SK-N-SH (cell line): ENCODE data around the gene KCND3. TPM values are rescaled to one million over a fixed set of nuclear protein-coding genes. Genes with fewer than 3 reads are reported as not detected.

Experiments
- CTCF ChIA-PET: fragments of 300-600, 350-600 bp; formaldehyde crosslinking; extraction: SDS; loops from one replicate; lab custom pipeline; 2021; lab: Yijun Ruan, JAX
- POLR2A ChIA-PET: fragments of 350-600 bp; sonication (Branson Sonifier 250); formaldehyde crosslinking; extraction: SDS; loops from one replicate; lab custom pipeline; 2020; ENCODE audit warnings: antibody characterized with exemption, inconsistent platforms; lab: Yijun Ruan, JAX
- DNase-seq: peaks from one replicate; pipeline ENCODE4 v3.0.0; 2012
- H2AFZ ChIP-seq: fragments of 200-600 bp; sonication (generic); 2 replicates; pipeline ENCODE4 v1.8.1; 2016; ENCODE audit warnings: antibody characterized with exemption, mild to moderate bottlenecking, low read depth
- H3F3A ChIP-seq: fragments of 200-600 bp; sonication (generic); replicated peaks from 2 replicates; pipeline ENCODE3; 2016; ENCODE audit warnings: antibody characterized with exemption, mild to moderate bottlenecking; ENCODE audit not compliant: insufficient read depth
- H3K27ac ChIP-seq, 2 experiments: fragments of 200-500 bp in 1 of 2; fragments of 200-600 bp in 1 of 2; sonication (Bioruptor generic) in 1 of 2; sonication (generic), shearing (Covaris generic) in 1 of 2; 2 replicates each; pipeline versions ENCODE4 v1.5.1 to v1.6.1; 2014 to 2016; ENCODE audit warnings: low read depth in 2 of 2, inconsistent platforms in 1 of 2, low read length in 1 of 2, mild to moderate bottlenecking in 1 of 2, mixed read lengths in 1 of 2
- H3K27me3 ChIP-seq: fragments of 200-600 bp; sonication (generic), shearing (Covaris generic); 2 replicates; pipeline ENCODE4 v1.6.1; 2016; ENCODE audit warnings: mixed run types; ENCODE audit not compliant: insufficient read depth
- H3K36me3 ChIP-seq, 2 experiments: fragments of 200-500 bp in 1 of 2; fragments of 200-600 bp in 1 of 2; sonication (Bioruptor generic) in 1 of 2; sonication (generic) in 1 of 2; replicated peaks in 1 of 2; 2 replicates each; pipeline versions ENCODE3 to v1.5.1; 2014 to 2016; ENCODE audit warnings: low read length in 1 of 2, mild to moderate bottlenecking in 1 of 2; ENCODE audit not compliant: insufficient read depth in 2 of 2, control insufficient read depth in 1 of 2
- H3K4me1 ChIP-seq, 2 experiments: fragments of 200-500 bp in 1 of 2; fragments of 200-600 bp in 1 of 2; sonication (Bioruptor generic) in 1 of 2; sonication (generic), shearing (Covaris generic) in 1 of 2; 2 replicates each; pipeline versions ENCODE4 v1.5.1 to v1.6.1; 2014 to 2016; ENCODE audit warnings: low read depth in 1 of 2, low read length in 1 of 2, mixed run types in 1 of 2; ENCODE audit not compliant: insufficient read depth in 2 of 2, control insufficient read depth in 1 of 2
- H3K4me2 ChIP-seq: fragments of 200-600 bp; sonication (generic), shearing (Covaris generic); 2 replicates; pipeline ENCODE4 v1.6.1; 2017; ENCODE audit warnings: mixed run types
- H3K4me3 ChIP-seq, 2 experiments: fragments of 200-500 bp in 1 of 2; fragments of 200-600 bp in 1 of 2; sonication (Bioruptor generic) in 1 of 2; sonication (generic), shearing (Covaris generic) in 1 of 2; 2 replicates each; pipeline versions ENCODE4 v1.5.1 to v1.8.1; 2014 to 2016; ENCODE audit warnings: low read depth in 2 of 2, inconsistent platforms in 1 of 2, low read length in 1 of 2, mild to moderate bottlenecking in 1 of 2, mixed read lengths in 1 of 2, moderate library complexity in 1 of 2
- H3K79me2 ChIP-seq: fragments of 200-600 bp; sonication (generic); 2 replicates; pipeline ENCODE4 v1.8.1; 2017; ENCODE audit warnings: mild to moderate bottlenecking; ENCODE audit not compliant: insufficient read depth
- H3K9ac ChIP-seq: fragments of 200-600 bp; sonication (generic); 2 replicates; pipeline ENCODE4 v1.6.1; 2017; ENCODE audit warnings: mixed run types
- H3K9me2 ChIP-seq: fragments of 200-600 bp; sonication (generic); 2 replicates; pipeline ENCODE4 v1.6.1; 2017; ENCODE audit warnings: mixed run types
- H3K9me3 ChIP-seq: fragments of 200-600 bp; sonication (generic); 2 replicates; pipeline ENCODE4 v1.6.1; 2017; ENCODE audit warnings: mixed run types, mild to moderate bottlenecking, moderate library complexity
- H4K20me1 ChIP-seq: fragments of 200-600 bp; sonication (generic); 2 replicates; pipeline ENCODE4 v1.6.1; 2017; ENCODE audit warnings: mild to moderate bottlenecking, mixed run types; ENCODE audit not compliant: insufficient read depth
- CTCF ChIP-seq: fragments of 200-600 bp; sonication (generic); IDR thresholded peaks from 2 replicates; pipeline ENCODE4 v1.6.1; 2017; ENCODE audit warnings: antibody characterized with exemption, mild to moderate bottlenecking, moderate library complexity
- FOXM1 ChIP-seq: IDR thresholded peaks from 2 replicates; pipeline ENCODE4 v1.4.0; 2012; ENCODE audit warnings: low read depth, mild to moderate bottlenecking
- GABPA ChIP-seq: IDR thresholded peaks from 2 replicates; pipeline ENCODE4 v1.4.0; 2012; ENCODE audit warnings: low read depth, mild to moderate bottlenecking
- MAX ChIP-seq: IDR thresholded peaks from 2 replicates; pipeline ENCODE4 v1.4.0; 2012; ENCODE audit warnings: low read depth
- MXI1 ChIP-seq: IDR thresholded peaks from 2 replicates; pipeline ENCODE4 v1.6.1; 2012; ENCODE audit warnings: mild to moderate bottlenecking, low read depth, low read length, improper control_type of control experiment
- NFIC ChIP-seq: IDR thresholded peaks from 2 replicates; pipeline ENCODE4 v1.4.0; 2012; ENCODE audit warnings: borderline replicate concordance
- PBX3 ChIP-seq: IDR thresholded peaks from 2 replicates; pipeline ENCODE4; 2012
- POLR2AphosphoS5 ChIP-seq: IDR thresholded peaks from 2 replicates; pipeline ENCODE4 v1.6.1; 2012; ENCODE audit warnings: low read depth, low read length
- REST ChIP-seq: IDR thresholded peaks from 2 replicates; pipeline ENCODE4 v1.6.1; 2012; ENCODE audit warnings: mild to moderate bottlenecking, low read depth, low read length, moderate library complexity
- RFX5 ChIP-seq: IDR thresholded peaks from 2 replicates; pipeline ENCODE4 v1.6.1; 2012; ENCODE audit warnings: mild to moderate bottlenecking, improper control_type of control experiment, low read length
- SIN3A ChIP-seq: IDR thresholded peaks from 2 replicates; pipeline ENCODE4 v1.6.1; 2012; ENCODE audit warnings: low read depth, mild to moderate bottlenecking, low read length, moderate library complexity, borderline replicate concordance
- TCF12 ChIP-seq: IDR thresholded peaks from 2 replicates; pipeline ENCODE4 v1.4.0; 2012
- YY1 ChIP-seq: IDR thresholded peaks from 2 replicates; pipeline ENCODE4 v1.4.0; 2012; ENCODE audit warnings: low read depth, mild to moderate bottlenecking
- WGBS: methylation state at CpG from one replicate; pipeline ENCODE4 v1.1.6; 2017; ENCODE audit warnings: low lambda C conversion rate; 5-methylcytosine and 5-hydroxymethylcytosine counted together
- polyA plus RNA-seq, 3 experiments: library from polyadenylated mRNA; depleted of rRNA; stranded (reverse); fragments of >200 nt; gene quantifications; 2 replicates each; pipeline ENCODE4 v1.2.3, GENCODE V29; 2012

The KCND3 gene
- polyA plus RNA-seq, 1 of the 3 experiments (the other 2 are of a cell fraction), result not detected

- Histone ChIP-seq H3K4me3 (no peak overlapping the region), H3K27me3 (peaks cover 8% of the 10 kb centered on the region), H3F3A (no peaks in the 10 kb centered on the region), H3K9ac (no peak overlapping the region), H3K36me3 (no peaks in the 10 kb centered on the region), H3K4me2 (peak overlapping the region; percentile 30; the same call in 1 of the 2 replicates), H3K79me2 (no peaks in the 10 kb centered on the region), H3K9me3 (no peaks in the 10 kb centered on the region), H4K20me1 (no peaks in the 10 kb centered on the region), H3K4me1 (no peaks in the 10 kb centered on the region; a peak in 1 of 4 replicates), H2AFZ (no peak overlapping the region), H3K9me2 (no peaks in the 10 kb centered on the region), H3K27ac (no peak overlapping the region)
- 43% methylated on average over 7 of the region's 11 CpGs for whole genome bisulfite sequencing
- POLR2A ChIA-PET, result no interaction called here
- CTCF ChIA-PET, result no interaction called here
- no peak for DNase-seq
- TF ChIP-seq REST (peak; percentile 62; the same call in 1 of the 2 replicates), MAX (no peak), YY1 (no peak), FOXM1 (no peak)
Observed at GRCh38 chr1:111920221-111921024, 69.0 kb downstream of the KCND3 start.

GRCh38 chr1:111911776-111912515, 77.5 kb downstream of the KCND3 start:
- ChIA-PET CTCF (no interaction called here), POLR2A (no interaction called here)
- Histone ChIP-seq H3K27ac (no peak overlapping the region), H3K4me1 (no peaks in the 10 kb centered on the region), H3K79me2 (no peaks in the 10 kb centered on the region), H3K9me2 (no peaks in the 10 kb centered on the region), H3K36me3 (no peaks in the 10 kb centered on the region), H3K4me3 (no peak overlapping the region), H2AFZ (no peak overlapping the region), H3F3A (no peaks in the 10 kb centered on the region), H4K20me1 (no peaks in the 10 kb centered on the region), H3K4me2 (no peak overlapping the region), H3K9ac (no peak overlapping the region), H3K9me3 (no peaks in the 10 kb centered on the region), H3K27me3 (peaks cover 3% of the 10 kb centered on the region)
- WGBS, result 34% methylated on average over 5 of the region's 5 CpGs
- no peak for DNase-seq
- TF ChIP-seq NFIC, result no peak
- TF ChIP-seq PBX3, result no peak
- no peak for TF ChIP-seq GABPA
- no peak for TF ChIP-seq RFX5
- TF ChIP-seq REST, result no peak
- TF ChIP-seq MXI1, result no peak
- no peak for TF ChIP-seq POLR2AphosphoS5
- TF ChIP-seq TCF12, result no peak
- TF ChIP-seq CTCF, result no peak
- no peak for TF ChIP-seq SIN3A
